IMR-90 (cell line): ENCODE data around the gene SNAP29. TPM values are rescaled to one million over a fixed set of nuclear protein-coding genes. Genes with fewer than 3 reads are reported as not detected.

Source experiments
- ATAC-seq: fragments of 200-7000 bp; cut with Tn5 transposase; 2 replicates; pipeline ENCODE4 v1.9.1; 2020; ENCODE audit warnings: low read depth, mild to moderate bottlenecking, moderate library complexity
- BruUV-seq: library from RNA; stranded (reverse); fragments of 400-500 nt; replicated peaks from 2 replicates; lab custom pipeline; 2021; lab: Mats Ljungman, UMichigan
- CTCF ChIA-PET: fragments of 300-600 bp; formaldehyde crosslinking; extraction: SDS; loops from one replicate; lab custom pipeline; 2021; ENCODE audit warnings: antibody characterized with exemption; lab: Yijun Ruan, JAX
- POLR2A ChIA-PET: fragments of 300-600 bp; sonication (Branson Sonifier 250); formaldehyde crosslinking; loops from one replicate; lab custom pipeline; 2022; ENCODE audit warnings: antibody characterized with exemption; ENCODE audit not compliant: unreplicated experiment; lab: Charles Lee
- DNase-seq: peaks from one replicate; pipeline ENCODE4 v3.0.0; 2013
- H2AFZ ChIP-seq: replicated peaks from 2 replicates; pipeline ENCODE3; 2013; ENCODE audit warnings: low read length, mild to moderate bottlenecking; ENCODE audit not compliant: poor library complexity
- H2AK5ac ChIP-seq: 2 replicates; pipeline ENCODE4 v1.6.1; 2013; ENCODE audit warnings: low read depth, low read length, inconsistent platforms
- H2AK9ac ChIP-seq: replicated peaks from 2 replicates; pipeline ENCODE3; 2013; ENCODE audit warnings: mild to moderate bottlenecking, low read depth, low read length, moderate library complexity; ENCODE audit not compliant: poor library complexity
- H2BK120ac ChIP-seq: 2 replicates; pipeline ENCODE4 v1.6.1; 2013; ENCODE audit warnings: low read depth, low read length, inconsistent platforms
- H2BK15ac ChIP-seq: 3 replicates; pipeline ENCODE4 v1.6.1; 2013; ENCODE audit warnings: low read depth, low read length, inconsistent platforms
- H2BK20ac ChIP-seq: 2 replicates; pipeline ENCODE4 v1.6.1; 2013; ENCODE audit warnings: low read depth, mild to moderate bottlenecking, inconsistent platforms, low read length, moderate library complexity
- H2BK5ac ChIP-seq: 2 replicates; pipeline ENCODE4 v1.6.1; 2013; ENCODE audit warnings: mild to moderate bottlenecking, low read depth, low read length, inconsistent platforms; ENCODE audit not compliant: poor library complexity, severe bottlenecking
- H3K14ac ChIP-seq: replicated peaks from 2 replicates; pipeline ENCODE4 v1.6.1; 2013; ENCODE audit warnings: low read depth, low read length, inconsistent platforms
- H3K18ac ChIP-seq: 2 replicates; pipeline ENCODE4 v1.6.1; 2013; ENCODE audit warnings: low read depth, low read length, control low read depth
- H3K23ac ChIP-seq: 2 replicates; pipeline ENCODE4 v1.6.1; 2013; ENCODE audit warnings: low read depth, low read length, inconsistent platforms
- H3K27ac ChIP-seq: 2 replicates; pipeline ENCODE4 v1.5.1; 2013; ENCODE audit warnings: mild to moderate bottlenecking, control low read depth, low read length; ENCODE audit not compliant: insufficient read depth
- H3K27me3 ChIP-seq: 2 replicates; pipeline ENCODE4 v1.6.1; 2013; ENCODE audit warnings: low read length; ENCODE audit not compliant: control insufficient read depth, insufficient read depth
- H3K36me3 ChIP-seq: 2 replicates; pipeline ENCODE4 v1.6.1; 2013; ENCODE audit warnings: low read length, mixed read lengths; ENCODE audit not compliant: control insufficient read depth, insufficient read depth
- H3K4ac ChIP-seq: 2 replicates; pipeline ENCODE4 v1.6.1; 2013; ENCODE audit warnings: low read depth, low read length, inconsistent platforms
- H3K4me1 ChIP-seq: 2 replicates; pipeline ENCODE4 v1.6.1; 2013; ENCODE audit warnings: low read length, mixed read lengths; ENCODE audit not compliant: control insufficient read depth, insufficient read depth
- H3K4me2 ChIP-seq: 2 replicates; pipeline ENCODE4 v1.6.1; 2013; ENCODE audit warnings: low read depth, mild to moderate bottlenecking, control low read depth, low read length, moderate library complexity
- H3K4me3 ChIP-seq: 2 replicates; pipeline ENCODE4 v1.5.1; 2013; ENCODE audit warnings: low read depth, mild to moderate bottlenecking, control low read depth, low read length, moderate library complexity; ENCODE audit not compliant: insufficient read depth
- H3K56ac ChIP-seq: 2 replicates; pipeline ENCODE4 v1.6.1; 2013; ENCODE audit warnings: low read length, inconsistent platforms; ENCODE audit not compliant: insufficient read depth; ENCODE audit errors: extremely low read depth
- H3K79me1 ChIP-seq, 2 experiments: 2 replicates each; pipeline ENCODE4 v1.6.1; 2013; ENCODE audit warnings: low read length in 2 of 2, inconsistent platforms in 1 of 2, low read depth in 1 of 2
- H3K9ac ChIP-seq: 2 replicates; pipeline ENCODE4 v1.6.1; 2013; ENCODE audit warnings: low read depth, low read length, control low read depth
- H3K9me1 ChIP-seq: 2 replicates; pipeline ENCODE4 v1.6.1; 2013; ENCODE audit warnings: low read length, inconsistent platforms; ENCODE audit not compliant: insufficient read depth
- H3K9me3 ChIP-seq: 2 replicates; pipeline ENCODE4 v1.6.1; 2013; ENCODE audit warnings: low read length; ENCODE audit not compliant: control insufficient read depth, insufficient read depth
- H4K20me1 ChIP-seq: 2 replicates; pipeline ENCODE4 v1.6.1; 2013; ENCODE audit warnings: low read length, inconsistent platforms; ENCODE audit not compliant: insufficient read depth
- H4K5ac ChIP-seq: 2 replicates; pipeline ENCODE4 v1.6.1; 2013; ENCODE audit warnings: mild to moderate bottlenecking, low read depth, low read length, control low read depth
- H4K8ac ChIP-seq, 2 experiments: 2 replicates each; pipeline ENCODE4 v1.6.1; 2013; ENCODE audit warnings: low read depth in 2 of 2, low read length in 2 of 2, control low read depth in 1 of 2, inconsistent platforms in 1 of 2
- H4K91ac ChIP-seq: 2 replicates; pipeline ENCODE4 v1.6.1; 2013; ENCODE audit warnings: low read depth, low read length, inconsistent platforms; ENCODE audit not compliant: insufficient read depth
- CEBPB ChIP-seq: IDR thresholded peaks from 2 replicates; pipeline ENCODE4 v1.6.1; 2012; ENCODE audit warnings: low read depth, low read length, improper control_type of control experiment
- CHD1 ChIP-seq: IDR thresholded peaks from 2 replicates; pipeline ENCODE4 v1.6.1; 2012; ENCODE audit warnings: low read depth, low read length, improper control_type of control experiment
- FOS ChIP-seq: fragments of 150-350 bp; IDR thresholded peaks from 2 replicates; pipeline ENCODE4 v1.6.1; 2016; ENCODE audit warnings: low read depth, low read length
- MAZ ChIP-seq: IDR thresholded peaks from 2 replicates; pipeline ENCODE4 v1.6.1; 2012; ENCODE audit warnings: low read depth, mild to moderate bottlenecking, low read length, improper control_type of control experiment, moderate library complexity, borderline replicate concordance
- RAD21 ChIP-seq: IDR thresholded peaks from 2 replicates; pipeline ENCODE4 v1.6.1; 2012; ENCODE audit warnings: low read length, improper control_type of control experiment
- RFX5 ChIP-seq: IDR thresholded peaks from 2 replicates; pipeline ENCODE4 v1.8.0; 2012; ENCODE audit warnings: low read depth, mild to moderate bottlenecking, low read length, moderate library complexity
- WGBS, 2 experiments: methylation state at CpG; one replicate each; pipeline versions ENCODE4 v1.1.5 to v1.1.7; 2013; ENCODE audit warnings: missing lambda C conversion rate in 2 of 2; ENCODE audit not compliant: insufficient read length in 1 of 2; ENCODE audit errors: extremely low coverage in 2 of 2; 5-methylcytosine and 5-hydroxymethylcytosine counted together
- dilution Hi-C: fragments of 300-500 bp; cut with HindIII; formaldehyde crosslinking; loops from one replicate; pipeline ENCODE4 v1.14.3; 2018; ENCODE audit warnings: low sequenced_read_pairs; ENCODE audit not compliant: unreplicated experiment
- in situ Hi-C: fragments of 300-500 bp; cut with MboI; formaldehyde crosslinking; loops from 3 replicates; pipeline ENCODE4 v1.14.3; 2019; ENCODE audit warnings: low sequenced_read_pairs, inconsistent platforms, mixed read lengths
- intact Hi-C: fragments of 100-400 bp; cut with micrococcal nuclease; formaldehyde crosslinking; loops from 2 replicates; pipeline ENCODE4 v1.10.0; 2022
- polyA plus RNA-seq, 3 experiments: library from polyadenylated mRNA; depleted of rRNA; stranded (reverse); fragments of >200 nt; gene quantifications; 2 replicates each; pipeline ENCODE4 v1.2.3, GENCODE V29; 2012; ENCODE audit warnings: low replicate concordance in 1 of 3
- total RNA-seq: library from RNA; depleted of rRNA; stranded (reverse); fragments of >200 nt; gene quantifications from 2 replicates; pipeline ENCODE4 v1.2.3, GENCODE V29; 2012
- TF ChIP-seq, protein P1 (sequence below): fragments of 150-350 bp; IDR thresholded peaks from 2 replicates; pipeline ENCODE4 v1.6.1; 2016; ENCODE audit warnings: low read depth, mild to moderate bottlenecking, low read length, moderate library complexity, borderline replicate concordance

The SNAP29 gene
- total and polyA plus RNA-seq, 2 of the 4 experiments (the other 2 are of a cell fraction), result 10.6 to 29.5 TPM

DNA sequence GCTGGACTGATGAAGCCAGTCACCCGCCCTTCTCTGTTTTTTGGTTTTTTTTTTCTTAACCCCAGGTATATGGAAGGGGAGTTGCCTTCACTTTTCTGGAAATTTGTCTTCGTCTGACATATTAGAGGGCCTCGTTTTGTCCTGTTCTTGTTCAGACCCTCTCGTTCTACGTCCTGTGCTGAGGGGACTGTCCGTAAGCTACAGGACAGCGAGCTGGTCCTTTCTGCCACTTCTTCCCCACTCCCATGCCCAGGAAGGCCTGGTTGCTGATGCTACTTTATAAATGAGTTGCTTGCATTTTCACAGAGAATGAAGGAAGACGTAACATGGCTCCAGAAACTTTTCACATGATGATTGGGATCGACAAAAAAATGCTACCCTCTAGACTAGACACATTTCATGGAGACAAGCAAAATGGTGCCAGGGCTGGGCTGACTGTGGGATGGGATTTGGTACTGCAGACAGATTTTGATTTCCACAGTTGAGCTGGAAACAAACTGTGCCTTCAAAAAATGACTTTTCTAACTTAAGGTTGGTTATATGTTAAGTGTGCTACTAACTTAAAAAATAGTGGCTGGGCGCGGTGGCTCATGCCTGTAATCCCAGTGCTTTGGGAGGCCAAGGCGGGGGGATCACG is 31.2 kb downstream of the SNAP29 start:
- Histone ChIP-seq H3K9me1 (no peaks in the 10 kb centered on the region; the same call in 1 of the 2 replicates), H3K27ac (no peak overlapping the region), H3K9ac (no peak overlapping the region), H2BK5ac (no peak overlapping the region), H3K56ac (no peak overlapping the region), H3K4me1 (peaks cover 5% of the 10 kb centered on the region), H2AFZ (no peak overlapping the region), H4K8ac (no peak overlapping the region), H3K4me2 (no peak overlapping the region), H4K91ac (no peak overlapping the region), H3K18ac (no peak overlapping the region), H3K79me1 (no peaks in the 10 kb centered on the region), H3K23ac (no peak overlapping the region), H3K4ac (no peak overlapping the region), H3K27me3 (no peaks in the 10 kb centered on the region), H4K5ac (no peak overlapping the region), H2BK15ac (no peak overlapping the region), H2BK120ac (no peak overlapping the region), H3K14ac (no peak overlapping the region), H2AK5ac (no peak overlapping the region), H2BK20ac (no peak overlapping the region), H2AK9ac (no peak overlapping the region), H3K36me3 (peaks cover 16% of the 10 kb centered on the region), H3K4me3 (no peak overlapping the region), H3K9me3 (no peaks in the 10 kb centered on the region), H4K20me1 (peaks cover 8% of the 10 kb centered on the region)
- intact Hi-C loops, result loop anchor here (10.0 kb wide), 1 partner anchor 65 kb away; no protein-coding TSS in a partner anchor
- no TSS peak for BruUV-seq
- POLR2A ChIA-PET, result no interaction called here
- CTCF ChIA-PET, result no interaction called here
- DNase-seq, result no peak
- in situ Hi-C loops, result no loop called here
- dilution Hi-C loops, result no loop called here
- 94% methylated on average over 3 of the region's 13 CpGs; no CpG with 5 or more reads in 1 of the 2 experiments for WGBS, 2 experiments
- TF ChIP-seq, protein P1, sequence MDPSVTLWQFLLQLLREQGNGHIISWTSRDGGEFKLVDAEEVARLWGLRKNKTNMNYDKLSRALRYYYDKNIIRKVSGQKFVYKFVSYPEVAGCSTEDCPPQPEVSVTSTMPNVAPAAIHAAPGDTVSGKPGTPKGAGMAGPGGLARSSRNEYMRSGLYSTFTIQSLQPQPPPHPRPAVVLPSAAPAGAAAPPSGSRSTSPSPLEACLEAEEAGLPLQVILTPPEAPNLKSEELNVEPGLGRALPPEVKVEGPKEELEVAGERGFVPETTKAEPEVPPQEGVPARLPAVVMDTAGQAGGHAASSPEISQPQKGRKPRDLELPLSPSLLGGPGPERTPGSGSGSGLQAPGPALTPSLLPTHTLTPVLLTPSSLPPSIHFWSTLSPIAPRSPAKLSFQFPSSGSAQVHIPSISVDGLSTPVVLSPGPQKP, result no peak
- TF ChIP-seq RFX5 (no peak), CHD1 (no peak), RAD21 (no peak), CEBPB (no peak), FOS (no peak), MAZ (no peak)
- ATAC-seq, result no peak
